MM.1S (cell line): ENCODE measurements around the gene LRCH2.

Experiments used
- DNase-seq: peaks from one replicate; pipeline ENCODE4 v3.0.0-alpha.2; 2015
- H2AFZ ChIP-seq: fragments of 300-600 bp; sonication (generic); 2 replicates; pipeline ENCODE4 v1.6.0; 2016; ENCODE audit warnings: antibody characterized with exemption, low read length
- H3F3A ChIP-seq: fragments of 300-600 bp; sonication (generic); 2 replicates; pipeline ENCODE4 v1.6.1; 2016; ENCODE audit warnings: mild to moderate bottlenecking, antibody characterized with exemption, low read length, moderate library complexity, mixed read lengths; ENCODE audit not compliant: insufficient read depth
- H3K27ac ChIP-seq: fragments of 300-600 bp; sonication (generic); 2 replicates; pipeline ENCODE4 v1.5.1; 2016; ENCODE audit warnings: mild to moderate bottlenecking, low read length
- H3K27me3 ChIP-seq: fragments of 300-600 bp; sonication (generic); replicated peaks from 2 replicates; pipeline ENCODE4 v1.6.0; 2016; ENCODE audit warnings: low read length; ENCODE audit not compliant: insufficient read depth
- H3K36me3 ChIP-seq: fragments of 300-600 bp; sonication (generic); replicated peaks from 2 replicates; pipeline ENCODE4 v1.6.1; 2016; ENCODE audit warnings: mild to moderate bottlenecking, low read length, mixed read lengths; ENCODE audit not compliant: insufficient read depth
- H3K4me1 ChIP-seq: fragments of 300-600 bp; sonication (generic); 2 replicates; pipeline ENCODE4 v1.6.1; 2016; ENCODE audit warnings: low read length, mixed read lengths
- H3K4me2 ChIP-seq: fragments of 300-600 bp; sonication (generic); 2 replicates; pipeline ENCODE4 v1.6.0; 2016; ENCODE audit warnings: low read depth, low read length
- H3K4me3 ChIP-seq: fragments of 300-600 bp; sonication (generic); 2 replicates; pipeline ENCODE4 v1.5.1; 2016; ENCODE audit warnings: low read length, mixed read lengths
- H3K79me2 ChIP-seq: fragments of 300-600 bp; sonication (generic); 2 replicates; pipeline ENCODE4 v1.6.1; 2016; ENCODE audit warnings: mixed run types, low read length, mixed read lengths
- H3K9ac ChIP-seq: fragments of 300-600 bp; sonication (generic); 2 replicates; pipeline ENCODE4 v1.6.1; 2016; ENCODE audit warnings: low read length, mixed read lengths
- H3K9me2 ChIP-seq: fragments of 300-600 bp; sonication (generic); replicated peaks from 2 replicates; pipeline ENCODE4 v1.6.1; 2016; ENCODE audit warnings: mild to moderate bottlenecking, low read length, mixed read lengths; ENCODE audit not compliant: insufficient read depth
- H3K9me3 ChIP-seq: fragments of 300-600 bp; sonication (generic); replicated peaks from 2 replicates; pipeline ENCODE4 v1.6.1; 2016; ENCODE audit warnings: mild to moderate bottlenecking, low read length, mixed read lengths; ENCODE audit not compliant: insufficient read depth
- H4K20me1 ChIP-seq: fragments of 300-600 bp; sonication (generic); 2 replicates; pipeline ENCODE4 v1.6.1; 2016; ENCODE audit warnings: mild to moderate bottlenecking, low read length, moderate library complexity, mixed read lengths; ENCODE audit not compliant: insufficient read depth
- EZH2 ChIP-seq: fragments of 300-600 bp; sonication (generic); optimal IDR thresholded peaks from 2 replicates; pipeline ENCODE3; 2017; ENCODE audit warnings: low read depth, mild to moderate bottlenecking, antibody characterized with exemption, low read length, mixed read lengths
- EZH2phosphoT487 ChIP-seq: fragments of 300-600 bp; sonication (generic); IDR thresholded peaks from 2 replicates; pipeline ENCODE4 v1.6.1; 2018; ENCODE audit warnings: antibody characterized with exemption, low read length
- TF ChIP-seq, protein P1 (sequence below): fragments of 300-600 bp; sonication (generic); IDR thresholded peaks from 2 replicates; pipeline ENCODE4 v1.5.1; 2016; ENCODE audit warnings: antibody characterized with exemption, low read length, mixed read lengths

LRCH2 gene

GRCh38 chrX:115067812-115068211, 166.1 kb downstream of the LRCH2 start:
- Histone ChIP-seq H4K20me1 (no peaks in the 10 kb centered on the region), H3K79me2 (no peaks in the 10 kb centered on the region), H3K9me3 (no peaks in the 10 kb centered on the region), H3K4me1 (no peaks in the 10 kb centered on the region), H3F3A (no peaks in the 10 kb centered on the region), H3K36me3 (no peaks in the 10 kb centered on the region), H2AFZ (no peak overlapping the region), H3K27me3 (no peaks in the 10 kb centered on the region), H3K4me2 (no peak overlapping the region), H3K27ac (no peak overlapping the region), H3K9ac (no peak overlapping the region), H3K4me3 (no peak overlapping the region), H3K9me2 (no peaks in the 10 kb centered on the region)
- TF ChIP-seq EZH2: no peak
- TF ChIP-seq, protein P1, sequence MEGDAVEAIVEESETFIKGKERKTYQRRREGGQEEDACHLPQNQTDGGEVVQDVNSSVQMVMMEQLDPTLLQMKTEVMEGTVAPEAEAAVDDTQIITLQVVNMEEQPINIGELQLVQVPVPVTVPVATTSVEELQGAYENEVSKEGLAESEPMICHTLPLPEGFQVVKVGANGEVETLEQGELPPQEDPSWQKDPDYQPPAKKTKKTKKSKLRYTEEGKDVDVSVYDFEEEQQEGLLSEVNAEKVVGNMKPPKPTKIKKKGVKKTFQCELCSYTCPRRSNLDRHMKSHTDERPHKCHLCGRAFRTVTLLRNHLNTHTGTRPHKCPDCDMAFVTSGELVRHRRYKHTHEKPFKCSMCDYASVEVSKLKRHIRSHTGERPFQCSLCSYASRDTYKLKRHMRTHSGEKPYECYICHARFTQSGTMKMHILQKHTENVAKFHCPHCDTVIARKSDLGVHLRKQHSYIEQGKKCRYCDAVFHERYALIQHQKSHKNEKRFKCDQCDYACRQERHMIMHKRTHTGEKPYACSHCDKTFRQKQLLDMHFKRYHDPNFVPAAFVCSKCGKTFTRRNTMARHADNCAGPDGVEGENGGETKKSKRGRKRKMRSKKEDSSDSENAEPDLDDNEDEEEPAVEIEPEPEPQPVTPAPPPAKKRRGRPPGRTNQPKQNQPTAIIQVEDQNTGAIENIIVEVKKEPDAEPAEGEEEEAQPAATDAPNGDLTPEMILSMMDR: no peak
- TF ChIP-seq EZH2phosphoT487: no peak
- DNase-seq: no peak

DNA sequence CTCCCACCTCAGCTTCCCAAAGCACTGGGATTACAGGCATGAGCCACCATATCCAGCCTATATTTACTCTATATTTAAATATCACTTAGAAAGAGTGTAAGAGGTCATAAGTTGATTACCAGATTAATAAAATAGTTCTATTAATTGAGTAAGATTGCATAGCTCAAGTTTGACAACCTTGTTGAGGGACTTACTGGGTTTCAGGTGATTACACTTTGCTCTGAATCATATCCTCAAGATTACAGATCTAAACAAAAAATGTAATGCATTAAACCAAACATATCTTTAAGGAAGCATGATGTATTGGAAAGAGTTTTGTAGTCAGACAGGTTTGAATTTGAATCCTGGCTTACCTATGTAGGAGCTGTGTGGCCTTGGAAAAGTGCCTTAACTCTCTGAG, 168.6 kb downstream of the LRCH2 start:
- Histone ChIP-seq H3K9ac (no peak overlapping the region), H3K4me1 (no peaks in the 10 kb centered on the region), H3K4me3 (no peak overlapping the region), H3K27me3 (no peaks in the 10 kb centered on the region), H3K9me3 (no peaks in the 10 kb centered on the region), H3K9me2 (no peaks in the 10 kb centered on the region), H4K20me1 (no peaks in the 10 kb centered on the region), H3K36me3 (no peaks in the 10 kb centered on the region), H3F3A (no peaks in the 10 kb centered on the region), H3K79me2 (no peaks in the 10 kb centered on the region), H2AFZ (no peak overlapping the region), H3K27ac (no peak overlapping the region), H3K4me2 (no peak overlapping the region)
- no peak for DNase-seq
- TF ChIP-seq, protein P1: no peak
- TF ChIP-seq EZH2phosphoT487 (no peak), EZH2 (no peak)
